Activated effector memory CD4-positive, alpha-beta T cell treated with anti-CD3 and anti-CD28 coated beads, Interleukin-2, amount 50 U/mL, for 16 hours (primary cell): Measurements from ENCODE around the gene MYT1.

Source experiments
- DNase-seq: peaks from one replicate; pipeline ENCODE4 v3.0.0-alpha.2; 2020

MYT1 gene

DNA sequence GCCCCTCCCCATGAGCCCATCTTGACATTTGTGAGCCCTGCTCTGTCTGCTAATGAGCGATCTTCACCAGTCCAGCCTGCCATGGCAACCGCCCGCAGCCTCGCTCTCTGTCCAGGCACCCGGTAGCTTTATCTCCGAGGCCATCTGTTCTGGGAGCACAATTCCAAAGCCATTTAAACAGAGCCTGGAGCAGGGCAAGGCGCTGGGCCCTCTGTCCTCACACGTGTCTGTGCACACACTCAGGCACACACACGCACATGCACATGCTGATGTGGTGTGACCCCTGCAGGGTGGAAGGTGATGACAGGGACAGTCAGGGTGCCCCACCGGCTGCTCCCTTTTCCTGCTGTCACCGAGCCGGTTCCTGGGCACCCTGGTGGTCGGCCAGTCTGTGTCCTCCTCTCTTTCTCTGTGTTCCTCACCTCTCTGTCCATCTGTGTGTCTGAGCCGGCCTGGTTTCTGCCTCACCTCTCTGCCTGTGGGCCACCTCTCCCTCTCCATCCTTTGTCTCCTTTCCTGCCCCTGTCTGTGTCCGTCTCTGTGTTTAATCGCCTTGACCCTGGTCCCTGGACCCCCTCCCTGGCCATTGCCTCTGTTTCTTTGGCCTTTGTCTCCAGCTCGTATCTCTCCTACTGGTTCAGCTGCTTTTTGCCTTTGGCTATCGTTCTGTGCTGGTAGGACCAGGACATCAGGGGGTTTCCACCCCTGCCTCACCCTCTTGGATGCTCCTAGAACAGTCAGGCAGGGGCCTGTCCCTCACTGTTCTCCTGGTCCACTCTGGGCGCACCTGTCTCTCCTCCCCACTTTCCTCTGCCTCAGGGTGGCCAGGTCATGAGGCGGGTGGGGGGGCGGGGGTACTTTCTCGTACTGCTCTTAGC lies 8.8 kb upstream of the MYT1 start:
- no peak for DNase-seq

DNA sequence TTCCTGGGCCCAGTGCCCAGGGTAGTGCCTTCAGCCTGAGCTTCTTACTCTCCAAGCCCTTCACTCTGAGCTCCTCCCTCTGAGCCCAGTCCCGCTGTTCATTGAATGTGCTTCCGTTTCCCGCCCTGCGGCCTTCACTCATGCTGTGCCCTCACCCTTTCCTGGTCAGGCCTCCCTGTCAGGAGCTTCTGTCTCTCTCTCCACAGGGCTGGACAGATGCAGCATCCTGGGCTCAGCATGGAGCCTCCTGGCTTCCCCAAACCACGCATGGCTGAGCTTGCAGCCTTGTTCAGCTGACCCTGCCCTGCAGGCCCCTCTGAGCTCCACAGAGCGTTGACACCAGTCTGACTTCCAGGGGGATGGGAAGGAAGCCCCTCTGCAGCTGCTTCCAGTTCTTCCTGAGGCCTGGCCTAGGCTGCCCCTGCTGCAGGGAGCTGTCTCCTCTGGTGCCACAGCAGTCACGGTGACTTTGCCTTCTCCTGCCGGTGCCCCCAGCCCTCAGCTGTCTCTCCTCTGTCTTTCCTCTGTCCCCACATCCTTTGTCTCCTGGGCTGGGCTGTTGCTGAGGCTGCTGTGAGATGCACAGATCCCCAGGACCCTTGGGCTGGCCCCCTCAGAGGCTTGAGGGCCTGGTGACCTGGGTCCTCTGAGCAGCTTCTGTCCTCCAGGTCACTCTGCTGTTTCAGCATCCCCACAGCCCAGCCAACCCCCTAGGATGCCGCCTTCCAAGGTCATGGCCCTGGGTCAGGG lies 7.9 kb upstream of the MYT1 start:
- no peak for DNase-seq

DNA sequence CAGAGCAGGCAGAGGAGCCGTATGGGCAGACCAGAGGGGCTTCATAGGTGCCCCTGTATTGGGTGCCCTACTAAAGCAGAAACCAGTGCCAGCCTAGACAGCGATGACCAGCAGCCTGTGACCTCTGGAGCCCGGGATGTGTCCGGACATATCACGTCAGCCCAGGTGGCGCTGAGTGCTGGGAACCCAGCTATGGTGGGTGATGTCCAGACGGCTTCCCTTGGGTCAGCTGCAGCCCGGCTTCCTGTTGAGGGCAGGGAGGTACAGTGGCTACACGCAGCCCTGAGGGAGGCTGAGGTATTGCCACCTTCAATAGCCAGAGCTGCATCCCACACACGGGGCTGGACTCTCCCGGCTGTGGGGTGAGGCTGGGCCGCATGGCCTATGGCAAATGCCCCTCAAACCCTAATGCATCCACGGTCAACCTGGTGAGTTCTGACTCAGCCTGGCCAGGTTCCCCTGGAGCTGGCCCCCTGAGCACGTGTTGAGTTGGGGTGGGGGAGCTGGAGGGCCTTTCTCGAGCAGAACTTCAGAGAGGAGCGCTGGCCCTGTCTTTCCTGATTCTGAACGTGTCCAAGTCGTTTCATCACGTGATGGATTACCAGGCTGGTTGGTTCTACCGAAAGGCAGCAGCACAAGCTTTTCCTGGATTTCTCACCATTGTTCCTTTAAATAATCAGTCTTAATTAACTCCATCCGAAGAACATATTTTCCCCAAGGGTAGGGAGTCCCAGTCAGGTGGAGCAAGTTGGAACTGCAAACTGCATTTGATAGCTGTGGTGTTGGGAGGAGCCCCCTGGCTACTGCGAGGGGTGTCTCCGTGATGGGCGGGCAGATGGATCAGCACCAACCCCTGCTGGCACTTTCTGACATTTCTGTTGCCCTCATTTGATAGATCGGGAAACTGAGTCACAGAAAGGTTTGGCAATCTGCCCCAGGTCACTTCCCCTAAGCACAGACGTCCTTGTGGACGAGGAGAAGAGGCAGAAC lies 7.1 kb upstream of the MYT1 start:
- DNase-seq, result no peak

DNA sequence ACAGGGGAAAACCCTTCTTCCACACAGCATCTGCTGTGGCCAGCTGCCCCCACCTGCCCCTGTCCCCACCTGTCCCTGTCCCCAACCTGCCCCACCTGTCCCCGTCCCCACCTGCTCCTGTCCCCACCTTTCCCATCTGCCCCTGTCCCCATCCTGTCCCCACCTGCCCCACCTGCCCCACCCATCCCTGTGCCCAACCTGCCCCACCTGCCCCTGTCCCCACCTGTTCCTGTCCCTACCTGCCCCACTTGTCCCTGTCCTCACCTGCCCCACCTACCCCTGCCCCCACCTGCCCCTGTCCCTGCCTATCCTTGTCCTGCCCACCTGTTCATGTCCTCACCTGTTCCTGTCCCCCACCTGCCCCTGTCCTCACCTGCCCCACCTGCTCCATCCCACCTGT lies 6.4 kb upstream of the MYT1 start:
- no peak for DNase-seq

DNA sequence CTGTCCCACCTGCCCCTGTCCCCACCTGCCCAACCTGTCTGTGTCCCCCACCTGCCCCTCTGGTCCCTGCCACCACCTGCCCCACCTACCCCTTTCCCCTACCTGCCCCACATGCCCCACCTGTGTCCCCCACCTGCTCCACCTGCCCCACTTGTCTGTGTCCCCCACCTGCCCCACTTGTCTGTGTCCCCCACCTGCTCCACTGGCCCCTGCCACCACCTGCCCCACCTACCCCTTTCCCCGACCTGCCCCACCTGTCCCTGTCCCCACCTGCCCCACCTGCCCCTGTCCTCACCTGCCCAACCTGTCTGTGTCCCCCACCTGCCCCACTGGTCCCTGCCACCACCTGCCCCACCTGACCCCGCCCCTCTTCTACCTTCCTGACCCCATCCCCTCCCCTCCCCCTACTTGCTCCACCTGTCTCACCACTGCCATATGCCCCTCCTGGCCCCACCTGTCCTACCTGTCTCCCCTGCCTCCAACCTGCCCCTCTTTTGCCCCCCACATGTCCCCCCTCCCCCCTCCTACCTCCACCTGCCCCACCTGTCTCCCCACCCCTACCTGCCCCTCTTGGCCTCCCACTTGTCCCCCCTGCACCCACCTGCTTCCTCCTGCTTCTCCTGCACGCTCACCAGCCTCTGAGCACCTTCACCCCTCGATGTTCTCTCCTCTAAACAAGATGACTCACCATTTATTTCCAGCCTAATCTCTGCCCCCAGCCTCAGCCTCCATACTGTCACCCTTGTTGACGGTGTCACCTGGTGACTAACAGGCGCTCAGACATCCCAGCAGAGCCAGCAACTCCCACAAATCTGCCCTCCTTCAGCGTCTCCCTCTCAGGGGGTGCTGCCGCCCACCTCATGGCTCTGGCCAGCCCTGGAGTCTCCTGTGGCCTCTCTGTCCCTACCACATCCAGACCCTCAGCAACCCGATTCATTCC lies 5.6 kb upstream of the MYT1 start:
- no peak for DNase-seq

DNA sequence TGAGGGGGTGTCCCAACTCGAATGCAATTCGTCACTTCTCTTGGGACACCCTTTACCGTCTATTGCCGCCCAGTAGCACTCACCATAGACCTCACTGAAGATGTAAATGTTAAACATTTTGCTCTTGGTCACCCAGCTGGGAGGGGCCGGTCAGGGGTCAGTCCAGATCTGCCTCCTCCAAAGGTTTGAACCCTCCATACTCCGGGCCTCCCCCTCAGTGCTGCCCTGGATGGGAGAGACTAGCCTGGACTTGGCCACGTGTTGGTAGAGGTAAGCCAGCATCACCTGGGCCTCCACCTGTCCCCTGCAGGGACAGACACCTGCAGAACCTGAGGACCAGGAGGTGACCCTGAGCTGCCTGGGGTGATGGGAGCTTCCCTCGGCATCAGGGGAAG lies 5.0 kb upstream of the MYT1 start:
- DNase-seq, result no peak

DNA sequence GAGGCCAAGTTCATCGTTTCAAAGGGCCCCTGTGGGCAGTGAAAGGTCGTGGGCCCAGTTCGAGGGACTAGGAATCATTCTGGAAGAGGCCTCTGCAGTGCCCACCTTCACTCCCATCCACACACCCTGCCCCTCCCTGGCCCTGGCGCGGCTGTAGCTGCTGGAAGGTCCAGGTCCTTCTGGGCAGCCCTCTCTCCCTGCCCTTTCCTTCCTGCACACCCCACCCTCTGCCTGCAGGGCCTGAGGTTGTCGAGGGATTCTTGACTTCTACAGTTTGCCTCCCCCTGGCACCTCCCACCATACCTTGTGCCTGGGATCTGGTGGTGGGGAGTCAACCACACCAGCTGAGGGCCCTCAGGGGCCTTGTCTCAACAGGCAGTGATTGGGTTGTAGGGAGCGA lies 4.5 kb upstream of the MYT1 start:
- DNase-seq, result no peak

DNA sequence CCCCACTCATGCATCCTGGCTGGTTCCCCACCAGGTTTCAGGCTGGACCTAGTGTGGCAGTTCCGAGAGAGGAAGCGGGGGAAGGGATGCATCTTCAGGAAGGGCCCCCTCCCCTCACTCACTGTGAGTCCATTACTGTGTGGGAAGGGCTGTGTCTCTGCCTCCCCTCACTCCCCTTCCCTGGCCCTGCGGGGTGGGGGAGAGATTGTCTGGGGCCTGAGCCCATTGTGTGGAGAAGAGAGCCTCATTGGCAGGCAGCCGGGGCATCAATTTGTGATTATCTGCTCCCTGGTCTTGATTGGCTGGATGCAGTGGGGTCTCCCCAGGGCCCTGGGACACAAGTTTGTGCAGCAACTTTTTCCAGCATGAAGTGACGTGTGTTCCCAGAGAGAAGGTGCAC lies 4.1 kb upstream of the MYT1 start:
- no peak for DNase-seq

DNA sequence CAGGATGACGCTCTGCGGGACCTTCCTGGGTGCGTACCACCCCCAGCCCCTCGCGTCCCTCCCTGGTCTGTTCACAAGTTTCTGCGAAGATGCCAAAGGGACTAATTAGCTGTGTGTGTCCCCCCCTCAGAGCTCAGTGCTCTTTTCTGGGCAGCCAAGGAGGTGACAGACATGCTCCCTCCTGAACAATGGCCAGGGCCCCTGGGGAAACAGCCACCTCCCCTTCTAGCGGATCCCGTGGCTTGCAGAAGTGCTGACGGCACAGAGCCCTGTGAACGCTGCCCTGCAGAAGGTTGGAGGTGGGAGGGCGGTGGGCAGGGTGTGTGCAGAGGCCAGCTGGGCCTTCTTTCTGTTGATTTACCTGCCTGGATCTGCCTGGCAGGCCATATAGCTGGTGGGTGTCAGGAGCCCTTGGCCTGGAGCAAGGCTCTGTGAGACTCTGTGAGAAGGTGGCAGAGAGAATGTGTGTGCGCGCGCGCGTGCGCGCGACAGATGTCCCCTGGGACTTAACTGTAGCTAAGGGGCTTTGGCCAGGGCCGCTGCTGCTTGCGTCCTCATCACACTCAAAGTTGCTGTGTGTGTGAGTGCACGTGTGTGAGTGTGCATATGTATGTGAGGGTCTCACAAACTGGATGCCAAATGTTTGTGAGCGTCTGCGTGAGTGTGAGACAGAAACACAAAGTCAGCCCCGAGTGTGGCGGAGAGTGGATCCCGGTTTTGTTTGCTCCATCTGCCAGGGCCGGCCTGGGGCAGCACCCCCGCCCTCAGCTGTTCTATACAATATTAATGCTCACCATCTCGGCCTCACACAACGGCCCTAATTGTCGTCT lies 3.5 kb upstream of the MYT1 start:
- no peak for DNase-seq

DNA sequence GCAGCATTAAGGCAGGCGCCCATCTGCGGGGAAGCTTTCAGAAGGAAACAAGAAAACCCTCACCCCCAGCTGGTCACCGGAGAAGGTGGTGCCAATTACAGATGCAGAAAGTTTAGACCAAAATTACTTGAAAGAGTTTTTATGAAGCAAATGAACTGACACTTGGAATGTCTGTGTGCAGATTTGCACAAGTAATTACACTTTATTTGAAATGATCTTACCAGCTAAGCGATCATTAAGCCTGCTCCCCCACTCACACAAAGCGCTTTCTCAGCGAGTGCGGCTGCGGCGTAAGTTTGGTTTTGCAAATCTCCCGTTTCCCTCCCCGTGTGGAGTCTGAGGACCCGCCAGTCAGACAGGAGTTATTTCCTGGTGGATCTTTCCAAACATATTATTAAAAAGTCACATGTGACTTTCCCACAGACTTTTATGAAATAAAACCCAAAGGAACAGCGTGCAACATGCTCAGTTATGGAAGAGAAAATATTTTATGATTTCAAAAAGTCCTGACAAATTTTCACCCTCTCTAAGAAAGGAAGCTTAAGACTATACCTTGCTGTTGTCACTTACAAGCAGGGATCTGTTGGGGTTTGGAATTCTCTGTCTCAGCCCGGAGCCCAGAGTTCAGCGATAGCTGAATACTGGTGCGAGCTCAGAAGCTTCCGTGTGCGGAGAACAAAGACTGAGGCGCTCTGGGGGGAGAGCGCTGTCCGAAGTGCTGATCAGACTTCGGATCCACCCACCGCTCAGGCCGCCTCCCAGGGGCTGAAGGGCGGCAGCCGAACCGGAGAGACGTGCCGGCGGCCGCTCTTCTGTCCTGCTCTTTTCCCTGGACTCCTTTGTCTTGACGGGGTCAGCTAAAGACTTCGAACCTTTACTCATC lies 2.7 kb upstream of the MYT1 start:
- DNase-seq, result peak; percentile 67

DNA sequence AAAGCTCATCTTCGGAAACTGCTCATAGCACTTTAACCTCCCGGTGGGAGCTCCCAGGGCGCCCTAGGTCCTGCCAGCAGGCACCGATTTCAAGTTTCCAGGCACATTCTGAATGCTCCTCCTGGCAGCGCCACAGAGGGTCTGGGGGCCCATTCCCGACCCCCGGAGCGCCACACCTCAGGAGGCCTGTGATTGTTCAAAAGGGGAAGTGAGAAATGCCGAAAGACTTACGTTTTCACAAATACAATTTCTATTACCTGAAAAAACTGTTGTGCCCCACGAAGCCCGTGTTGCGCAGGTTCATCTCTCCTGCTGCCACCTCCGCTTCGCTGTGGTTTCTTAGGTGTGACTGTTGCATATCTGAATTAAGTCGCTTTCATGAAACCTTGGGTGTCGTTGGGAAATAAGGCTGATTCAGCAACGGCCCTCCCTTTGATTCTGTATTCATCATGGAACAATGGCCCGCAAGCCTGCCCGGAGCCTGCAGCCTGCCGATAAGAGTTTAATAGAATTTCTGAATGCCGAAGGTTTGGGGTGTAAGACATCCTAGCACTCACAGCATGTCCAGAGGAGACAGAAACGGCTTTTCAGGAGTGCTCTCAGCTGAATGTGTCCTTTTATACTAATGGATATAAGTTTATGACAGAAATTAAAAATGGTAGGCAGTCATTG lies 1.9 kb upstream of the MYT1 start:
- no peak for DNase-seq

DNA sequence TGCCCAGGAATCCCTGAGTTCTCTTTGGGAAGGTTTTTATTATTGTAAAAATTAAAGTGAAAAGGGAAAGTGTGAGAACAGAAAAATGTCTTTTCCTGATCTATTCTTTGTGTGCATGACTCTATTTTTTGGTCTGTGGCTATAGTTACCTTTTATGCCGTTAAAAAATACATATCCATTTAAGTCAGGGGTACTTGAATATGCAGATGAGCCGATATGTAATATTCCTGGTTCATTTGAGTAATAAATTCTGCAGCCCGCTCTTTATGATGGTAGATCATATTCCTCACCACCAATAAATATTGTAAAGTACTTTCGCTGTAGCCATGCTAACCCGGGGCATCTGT lies 503 bp upstream of the MYT1 start:
- no peak for DNase-seq

DNA sequence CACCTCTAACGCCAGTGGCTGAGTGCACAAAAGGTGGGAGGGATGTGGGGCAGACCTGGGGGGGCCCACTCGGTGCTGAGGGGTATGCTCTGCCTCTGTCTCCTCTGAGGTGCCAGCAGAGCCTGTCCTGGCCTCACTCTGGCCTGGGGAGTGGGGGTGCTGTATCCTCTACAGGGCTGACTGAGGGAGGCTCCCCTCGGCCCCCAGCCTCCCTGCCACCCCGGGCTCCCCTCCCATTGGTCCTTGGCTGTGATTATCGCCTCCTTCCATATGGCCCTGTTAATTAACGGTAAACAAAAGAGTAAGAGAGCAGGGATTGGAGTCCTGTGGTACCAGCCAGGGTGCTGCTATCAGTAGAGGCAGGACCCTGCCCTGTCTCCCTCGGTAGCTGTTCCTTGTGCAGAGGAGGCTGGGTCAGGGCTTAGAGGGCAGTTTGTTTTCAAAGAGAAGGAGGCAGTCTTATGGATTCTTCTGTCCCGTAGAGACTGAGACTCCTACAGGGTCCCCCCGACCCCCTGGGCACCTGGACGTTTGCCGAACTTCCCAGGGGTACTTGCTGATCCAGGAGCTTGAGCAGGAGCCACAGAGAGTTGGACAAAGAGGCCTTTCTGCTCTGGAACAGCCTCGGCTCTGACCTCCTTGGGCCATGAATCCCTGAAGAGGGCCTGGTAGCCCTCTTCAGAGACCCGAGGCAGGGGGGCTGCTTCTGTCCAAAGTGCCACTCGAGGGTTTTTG lies 1.8 kb downstream of the MYT1 start:
- no peak for DNase-seq

DNA sequence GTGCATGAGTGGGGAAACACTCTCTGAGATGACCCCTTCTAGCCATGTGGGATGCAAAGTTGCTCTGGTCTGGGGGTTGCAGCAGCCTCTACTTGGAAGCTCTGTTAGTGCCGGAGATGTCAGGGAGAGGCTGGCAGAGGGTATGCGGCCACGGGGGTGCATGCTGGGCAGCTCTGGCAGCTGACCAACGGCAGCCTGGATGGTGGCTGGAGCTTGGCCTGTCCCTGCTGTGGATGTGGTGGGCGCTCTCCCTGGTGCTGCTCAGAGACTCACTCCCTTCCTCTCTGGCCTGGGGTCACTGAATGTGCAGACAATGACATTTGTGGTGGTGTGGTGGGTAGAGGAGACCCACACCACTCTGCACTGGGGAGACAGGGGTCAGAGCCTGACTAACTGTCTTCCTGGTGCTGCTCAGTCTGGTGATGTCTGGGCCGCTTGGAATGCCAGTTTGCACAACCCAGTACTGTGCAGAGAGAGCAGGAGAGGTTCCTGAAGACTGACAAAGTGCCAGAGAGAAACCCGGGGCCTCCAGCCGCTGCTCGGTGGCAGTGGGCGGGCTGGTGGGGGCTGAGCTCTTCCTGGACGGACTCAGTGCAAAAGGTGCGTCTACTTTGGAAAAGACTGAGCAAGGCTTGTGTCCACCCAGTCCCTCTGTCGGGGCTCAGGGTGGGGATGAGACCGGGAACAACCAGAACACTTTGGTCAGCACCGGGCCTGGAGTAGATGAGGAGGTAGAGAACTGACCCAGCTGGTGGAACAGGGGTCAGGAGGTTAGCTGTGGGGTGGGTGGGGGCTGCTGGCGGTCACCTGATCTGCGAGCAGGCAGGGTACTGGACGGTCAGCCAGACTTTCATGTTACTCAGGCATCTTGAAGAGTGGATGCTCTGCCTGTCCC lies 2.7 kb downstream of the MYT1 start:
- no peak for DNase-seq

DNA sequence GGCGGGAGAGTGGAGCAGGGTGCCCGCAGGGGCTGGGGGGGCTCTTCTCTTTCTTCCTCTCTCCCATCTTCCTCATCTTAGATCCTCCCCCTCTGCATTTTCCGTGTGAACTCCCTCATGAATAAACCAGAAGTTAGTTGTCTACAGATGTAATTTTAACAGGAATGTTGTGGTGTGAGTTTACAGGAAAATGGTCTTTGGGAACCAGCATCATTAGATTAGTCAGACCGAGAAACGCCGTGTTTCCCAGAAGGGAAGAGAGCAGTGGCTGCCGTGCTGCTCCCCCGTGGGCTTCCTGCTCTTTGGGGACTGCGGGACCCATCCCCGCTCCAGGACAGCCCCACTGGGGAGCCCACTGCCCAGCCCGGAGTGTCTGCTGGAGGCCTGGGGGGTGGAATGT lies 3.4 kb downstream of the MYT1 start:
- DNase-seq, result no peak

DNA sequence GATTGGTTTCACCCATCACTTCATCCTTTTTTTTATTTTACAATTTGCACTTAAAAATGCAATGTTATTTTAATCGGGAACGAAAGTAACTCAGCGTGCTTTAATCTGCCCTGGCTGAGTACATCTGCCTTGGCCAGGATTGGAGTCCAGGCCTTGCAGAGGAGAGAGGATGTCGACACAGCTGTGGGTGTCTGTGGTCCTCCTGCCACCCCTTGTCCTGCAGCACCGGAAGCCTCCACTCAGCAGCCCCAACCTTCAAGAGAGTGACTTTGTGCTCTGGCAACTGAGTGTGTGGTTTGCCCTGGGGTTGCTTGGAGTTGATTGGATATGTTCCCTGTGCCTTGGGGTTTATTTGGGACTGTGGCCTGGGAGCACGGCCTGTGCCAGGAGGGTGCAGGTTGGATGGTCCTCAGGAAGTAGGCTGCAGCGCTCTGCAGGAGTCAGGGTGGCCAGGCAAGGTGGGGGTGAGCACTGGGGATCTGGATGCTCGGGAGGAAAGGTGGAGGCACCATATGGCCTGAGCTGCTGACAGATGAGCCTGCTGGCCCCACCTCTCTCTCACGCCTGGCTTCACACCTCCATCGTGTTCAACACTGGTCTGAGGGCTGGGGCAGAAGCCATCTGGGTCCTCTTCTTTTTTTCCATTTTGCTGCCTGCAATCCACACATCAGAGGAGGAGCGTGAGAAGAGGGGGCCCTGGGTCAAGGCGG lies 4.3 kb downstream of the MYT1 start:
- DNase-seq, result no peak

DNA sequence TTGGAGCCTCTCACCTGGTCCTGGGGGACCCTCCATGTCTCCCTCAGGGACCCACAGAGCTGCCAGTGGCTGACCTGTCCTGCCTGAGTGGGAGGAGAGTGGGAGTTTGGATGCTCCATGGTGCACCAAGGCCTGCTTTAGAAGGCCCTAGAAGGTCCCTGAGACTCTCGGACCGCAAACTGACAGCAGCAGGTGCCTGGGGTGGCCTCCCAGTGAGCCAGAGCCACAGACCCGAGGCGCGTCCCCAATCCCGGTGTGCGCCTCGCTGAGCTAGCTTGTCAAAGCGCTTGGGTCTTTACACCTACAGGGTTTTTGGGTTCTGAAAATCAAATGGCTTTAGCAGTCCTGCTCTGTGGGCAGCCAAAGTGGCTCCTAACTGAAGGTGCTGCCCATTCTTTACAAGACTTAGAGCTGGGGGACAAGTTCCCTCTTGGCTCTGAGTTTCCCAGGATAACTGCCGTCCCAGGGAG lies 4.9 kb downstream of the MYT1 start:
- no peak for DNase-seq
